Large intestine (tissue), 3 donors: ENCODE data around the gene SPECC1L. TPM values are rescaled to one million over a fixed set of nuclear protein-coding genes. Genes with fewer than 3 reads are reported as not detected.

ENCODE experiments used
- DNase-seq, 2 donors: peaks; one replicate each; pipeline versions ENCODE4 v3.0.0 to v3.0.0-alpha.2; 2013
- H3K27ac ChIP-seq: one replicate; pipeline ENCODE4 v1.5.1; 2013; ENCODE audit warnings: low read length
- H3K27me3 ChIP-seq: 2 replicates; pipeline ENCODE4 v1.6.1; 2013; ENCODE audit warnings: low read length; ENCODE audit not compliant: control insufficient read depth, insufficient read depth
- H3K36me3 ChIP-seq: 2 replicates; pipeline ENCODE4 v1.6.1; 2013; ENCODE audit warnings: low read length; ENCODE audit not compliant: control insufficient read depth, insufficient read depth
- H3K4me1 ChIP-seq: one replicate; pipeline ENCODE4 v1.6.1; 2013; ENCODE audit warnings: low read length; ENCODE audit not compliant: control insufficient read depth, insufficient read depth
- H3K4me3 ChIP-seq: one replicate; pipeline ENCODE4 v1.5.1; 2013; ENCODE audit warnings: low read length
- H3K9me3 ChIP-seq: one replicate; pipeline ENCODE4 v1.6.1; 2013; ENCODE audit warnings: mild to moderate bottlenecking, low read depth, low read length, moderate library complexity; ENCODE audit not compliant: control insufficient read depth
- WGBS: methylation state at CpG from one replicate; pipeline ENCODE4 v1.1.5; 2013; ENCODE audit warnings: low lambda C conversion rate; ENCODE audit not compliant: insufficient coverage; 5-methylcytosine and 5-hydroxymethylcytosine counted together
- polyA plus RNA-seq: library from polyadenylated mRNA; unstranded; fragments of 120-200 nt; gene quantifications from one replicate; pipeline ENCODE4 v1.2.1, GENCODE V29; 2013

The SPECC1L gene
- polyA plus RNA-seq, 1 donor, result 28.9 TPM

DNA sequence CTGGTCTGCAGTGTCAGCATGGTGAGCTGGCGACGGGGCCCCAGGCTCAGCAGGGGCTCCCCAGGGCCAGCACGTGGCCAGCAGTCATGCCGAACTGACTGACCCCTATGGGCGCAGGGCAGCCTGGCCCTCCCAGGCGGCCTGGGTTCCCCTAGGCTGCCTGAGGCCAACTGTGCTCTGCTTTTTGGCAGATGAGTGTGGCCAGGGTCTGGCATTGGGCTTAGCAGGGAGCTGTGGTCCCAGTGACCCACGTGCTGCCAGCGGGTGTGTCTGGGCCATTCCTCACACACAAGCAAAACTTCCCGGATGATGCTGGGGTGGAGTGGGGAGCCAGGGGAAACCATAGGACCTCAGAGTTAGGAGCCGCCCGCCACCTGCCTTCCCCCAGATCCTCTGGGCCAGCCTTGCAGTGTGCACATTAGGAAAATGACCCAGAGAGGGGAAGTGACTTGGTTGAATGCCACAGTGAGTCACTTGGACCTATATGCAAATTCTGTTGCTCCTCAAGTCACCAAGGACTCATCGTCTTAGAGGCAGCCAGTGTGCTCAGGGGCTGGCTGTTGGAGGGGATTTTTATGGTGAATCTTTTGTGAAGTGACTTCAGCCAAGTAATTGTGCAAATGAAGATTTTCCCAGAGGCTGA is 163.3 kb downstream of the SPECC1L start:
- H3K9me3 ChIP-seq, result no peaks in the 10 kb centered on the region
- no peak overlapping the region for H3K27ac ChIP-seq
- no peak overlapping the region for H3K4me3 ChIP-seq
- no CpG with 5 or more reads among the region's 12 CpGs for WGBS
- H3K27me3 ChIP-seq, result no peaks in the 10 kb centered on the region
- H3K4me1 ChIP-seq, result peaks cover 18% of the 10 kb centered on the region
- no peak for DNase-seq
- peaks cover 5% of the 10 kb centered on the region for H3K36me3 ChIP-seq

GRCh38 chr22:24434471-24435322 is 164.1 kb downstream of the SPECC1L start:
- H3K4me1 ChIP-seq, result peaks cover 11% of the 10 kb centered on the region
- H3K27ac ChIP-seq, result no peak overlapping the region
- no peaks in the 10 kb centered on the region for H3K27me3 ChIP-seq
- H3K36me3 ChIP-seq, result peaks cover 7% of the 10 kb centered on the region
- DNase-seq, result peak; percentile 51 to 58
- WGBS, result 100% methylated on average over 1 of the region's 16 CpGs
- no peaks in the 10 kb centered on the region for H3K9me3 ChIP-seq
- H3K4me3 ChIP-seq, result no peak overlapping the region

GRCh38 chr22:24435323-24435645 is 164.7 kb downstream of the SPECC1L start:
- H3K27me3 ChIP-seq, result no peaks in the 10 kb centered on the region
- peaks cover 8% of the 10 kb centered on the region for H3K4me1 ChIP-seq
- no peak overlapping the region for H3K4me3 ChIP-seq
- H3K27ac ChIP-seq, result no peak overlapping the region
- no peak for DNase-seq
- H3K9me3 ChIP-seq, result no peaks in the 10 kb centered on the region
- H3K36me3 ChIP-seq, result peaks cover 9% of the 10 kb centered on the region
- WGBS, result no CpG with 5 or more reads among the region's 2 CpGs

DNA sequence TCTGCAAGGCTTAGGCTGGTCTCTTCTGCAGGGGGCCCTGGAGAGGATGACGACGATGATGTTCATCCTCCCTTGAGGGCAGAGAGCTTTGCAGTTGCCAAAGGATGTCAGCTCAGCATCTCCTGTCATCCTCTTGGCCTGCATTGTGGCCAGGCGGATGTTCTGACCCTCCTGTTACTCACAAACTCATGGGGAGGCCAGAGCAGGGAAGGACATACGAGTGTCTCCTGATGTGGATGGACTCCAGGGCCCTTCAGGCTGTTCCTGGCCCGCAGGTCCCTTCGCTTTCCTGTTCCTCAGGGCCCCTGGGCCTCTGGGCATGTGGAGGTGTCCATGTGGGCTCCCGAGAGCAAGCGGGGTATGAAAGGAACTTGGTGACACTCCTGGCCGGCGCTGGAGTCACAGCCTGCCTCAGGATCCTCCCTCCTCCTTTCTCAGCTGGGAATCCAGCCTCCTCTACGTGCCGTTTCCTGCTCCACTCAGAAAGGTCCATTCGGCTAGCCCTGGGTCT is 165.3 kb downstream of the SPECC1L start:
- WGBS, result no CpG with 5 or more reads among the region's 13 CpGs
- no peak for DNase-seq
- Histone ChIP-seq H3K9me3 (no peaks in the 10 kb centered on the region), H3K27me3 (no peaks in the 10 kb centered on the region), H3K4me3 (no peak overlapping the region), H3K36me3 (peaks cover 13% of the 10 kb centered on the region), H3K27ac (no peak overlapping the region), H3K4me1 (peaks cover 8% of the 10 kb centered on the region)

- Histone ChIP-seq H3K9me3 (no peaks in the 10 kb centered on the region), H3K36me3 (peaks cover 18% of the 10 kb centered on the region), H3K4me3 (no peak overlapping the region), H3K27ac (no peak overlapping the region), H3K27me3 (no peaks in the 10 kb centered on the region), H3K4me1 (peaks cover 6% of the 10 kb centered on the region)
- no peak for DNase-seq
- WGBS, result no CpG with 5 or more reads among the region's 3 CpGs
These were observed 165.9 kb downstream of the SPECC1L start for GRCh38 chr22:24436553-24436952.

DNA sequence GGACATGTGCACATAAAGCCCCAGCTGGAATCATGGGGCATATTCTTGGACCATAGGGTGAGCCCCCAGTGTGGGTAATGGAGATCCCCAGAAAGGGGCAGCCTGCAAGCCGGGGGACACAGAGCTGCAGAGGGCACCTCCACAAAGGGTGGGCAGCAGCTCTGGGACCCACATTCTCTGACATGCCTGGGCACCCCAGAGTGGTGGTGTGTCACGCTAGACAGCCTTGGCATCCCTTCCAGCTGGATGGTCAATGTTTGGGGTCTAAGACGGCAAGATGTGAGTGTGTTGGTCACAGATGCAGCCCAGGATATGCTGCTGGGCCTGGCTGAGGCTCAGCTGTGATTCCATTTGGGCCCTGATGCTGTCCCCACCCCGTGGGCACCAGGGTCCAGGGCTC is 166.5 kb downstream of the SPECC1L start:
- Histone ChIP-seq H3K27me3 (no peaks in the 10 kb centered on the region), H3K36me3 (peaks cover 18% of the 10 kb centered on the region), H3K4me1 (peaks cover 5% of the 10 kb centered on the region), H3K9me3 (no peaks in the 10 kb centered on the region), H3K4me3 (no peak overlapping the region), H3K27ac (no peak overlapping the region)
- 100% methylated on average over 1 of the region's 4 CpGs for WGBS
- DNase-seq, result no peak

DNA sequence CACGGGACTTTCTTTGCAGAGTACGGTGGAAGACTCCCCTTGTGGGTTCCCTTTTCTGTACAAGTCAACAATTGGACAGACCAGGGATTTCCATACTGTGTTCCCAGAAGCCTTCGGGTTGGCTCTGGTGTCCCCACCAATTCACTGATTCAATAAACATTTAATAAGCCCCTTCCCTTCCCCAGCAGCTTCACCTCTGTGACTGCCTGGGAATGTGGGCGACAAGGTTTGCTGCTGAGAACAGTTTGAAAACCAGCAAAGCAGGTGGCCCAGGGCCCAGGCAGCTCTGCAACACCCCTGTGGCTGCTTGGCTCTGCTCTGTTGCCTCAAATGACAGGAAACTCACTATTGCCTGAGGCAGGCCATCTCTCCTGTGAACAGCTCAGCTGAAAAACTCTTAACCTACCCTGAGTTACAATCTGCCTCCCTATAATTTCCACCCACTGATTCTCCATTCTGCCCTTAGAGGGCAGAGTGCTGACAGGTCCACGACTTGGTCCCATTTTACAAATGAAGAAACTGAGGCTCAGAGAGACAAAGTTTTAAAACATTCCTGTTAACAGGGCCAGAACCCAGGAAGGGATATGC is 167.2 kb downstream of the SPECC1L start:
- WGBS, result no CpG with 5 or more reads among the region's 5 CpGs

GRCh38 chr22:24440270-24440717 is 169.7 kb downstream of the SPECC1L start:
- peaks cover 21% of the 10 kb centered on the region for H3K36me3 ChIP-seq
- no peaks in the 10 kb centered on the region for H3K4me1 ChIP-seq
- H3K27me3 ChIP-seq, result no peaks in the 10 kb centered on the region
- DNase-seq, result no peak
- no peak overlapping the region for H3K27ac ChIP-seq
- H3K9me3 ChIP-seq, result no peaks in the 10 kb centered on the region
- H3K4me3 ChIP-seq, result no peak overlapping the region
- 90% methylated on average over 3 of the region's 10 CpGs for WGBS

More for the DNA sequence above, 167.2 kb downstream of the SPECC1L start:
- H3K36me3 ChIP-seq, result peaks cover 21% of the 10 kb centered on the region
- no peaks in the 10 kb centered on the region for H3K27me3 ChIP-seq
- no peak for DNase-seq
- H3K27ac ChIP-seq, result no peak overlapping the region
- no peaks in the 10 kb centered on the region for H3K9me3 ChIP-seq
- no peak overlapping the region for H3K4me3 ChIP-seq
- H3K4me1 ChIP-seq, result peaks cover under 1% of the 10 kb centered on the region

DNA sequence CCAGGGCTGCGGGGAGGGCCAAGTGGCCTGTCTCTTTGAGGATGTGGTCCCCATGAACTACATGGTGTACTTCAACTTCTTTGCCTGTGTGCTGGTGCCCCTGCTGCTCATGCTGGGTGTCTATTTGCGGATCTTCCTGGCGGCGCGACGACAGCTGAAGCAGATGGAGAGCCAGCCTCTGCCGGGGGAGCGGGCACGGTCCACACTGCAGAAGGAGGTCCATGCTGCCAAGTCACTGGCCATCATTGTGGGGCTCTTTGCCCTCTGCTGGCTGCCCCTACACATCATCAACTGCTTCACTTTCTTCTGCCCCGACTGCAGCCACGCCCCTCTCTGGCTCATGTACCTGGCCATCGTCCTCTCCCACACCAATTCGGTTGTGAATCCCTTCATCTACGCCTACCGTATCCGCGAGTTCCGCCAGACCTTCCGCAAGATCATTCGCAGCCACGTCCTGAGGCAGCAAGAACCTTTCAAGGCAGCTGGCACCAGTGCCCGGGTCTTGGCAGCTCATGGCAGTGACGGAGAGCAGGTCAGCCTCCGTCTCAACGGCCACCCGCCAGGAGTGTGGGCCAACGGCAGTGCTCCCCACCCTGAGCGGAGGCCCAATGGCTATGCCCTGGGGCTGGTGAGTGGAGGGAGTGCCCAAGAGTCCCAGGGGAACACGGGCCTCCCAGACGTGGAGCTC is 170.2 kb downstream of the SPECC1L start:
- no peak overlapping the region for H3K27ac ChIP-seq
- DNase-seq, result no peak
- no peaks in the 10 kb centered on the region for H3K9me3 ChIP-seq
- WGBS, result 71% methylated on average over 2 of the region's 30 CpGs
- no peaks in the 10 kb centered on the region for H3K27me3 ChIP-seq
- H3K36me3 ChIP-seq, result peaks cover 21% of the 10 kb centered on the region
- no peaks in the 10 kb centered on the region for H3K4me1 ChIP-seq
- no peak overlapping the region for H3K4me3 ChIP-seq
